Suprapubic skin (tissue), 4 donors: ENCODE measurements around the gene CASQ1.

Experiments used
- CTCF ChIP-seq, 2 donors: fragments of 200-600 bp in 1 of 2; fragments of 450-650 bp in 1 of 2; sonication (generic) in 1 of 2; IDR thresholded peaks; one replicate each; pipeline ENCODE4 v1.5.1; 2016 to 2019; ENCODE audit warnings: antibody characterized with exemption in 2 of 2, mild to moderate bottlenecking in 1 of 2, moderate library complexity in 1 of 2
- EP300 ChIP-seq: sonication (generic); formaldehyde crosslinking; IDR thresholded peaks from one replicate; pipeline ENCODE4 v1.6.1; 2017; ENCODE audit warnings: antibody characterized with exemption
- POLR2A ChIP-seq, 2 donors: fragments of 450-650 bp; IDR thresholded peaks; one replicate each; pipeline ENCODE4 v1.6.1; 2017; ENCODE audit warnings: antibody characterized with exemption in 2 of 2, mild to moderate bottlenecking in 2 of 2, moderate library complexity in 2 of 2
- POLR2AphosphoS5 ChIP-seq, 3 donors: sonication (generic); formaldehyde crosslinking; IDR thresholded peaks; one replicate each; pipeline ENCODE4 v1.6.1; 2017; ENCODE audit warnings: antibody characterized with exemption in 3 of 3

GRCh38 chr1:160197231-160197630 is 6.9 kb downstream of the CASQ1 start:
- TF ChIP-seq CTCF (IDR thresholded peaks at IDR 0.05) (no peak), EP300 (no peak), POLR2A (IDR thresholded peaks at IDR 0.05) (no peak), POLR2AphosphoS5 (IDR thresholded peaks at IDR 0.05) (no peak)
